GM19035 (cell line): ENCODE results near the gene MT1X.
"Not testable (repeated sequence)": the region's sequence is repeated elsewhere in the genome, so short reads cannot be mapped to it uniquely, and the experiment has no call there.

Source experiments
- ATAC-seq: cut with Tn5 transposase; IDR thresholded peaks from one replicate; pipeline ENCODE4 v1.9.1; 2021; ENCODE audit not compliant: unreplicated experiment

The MT1X gene

DNA sequence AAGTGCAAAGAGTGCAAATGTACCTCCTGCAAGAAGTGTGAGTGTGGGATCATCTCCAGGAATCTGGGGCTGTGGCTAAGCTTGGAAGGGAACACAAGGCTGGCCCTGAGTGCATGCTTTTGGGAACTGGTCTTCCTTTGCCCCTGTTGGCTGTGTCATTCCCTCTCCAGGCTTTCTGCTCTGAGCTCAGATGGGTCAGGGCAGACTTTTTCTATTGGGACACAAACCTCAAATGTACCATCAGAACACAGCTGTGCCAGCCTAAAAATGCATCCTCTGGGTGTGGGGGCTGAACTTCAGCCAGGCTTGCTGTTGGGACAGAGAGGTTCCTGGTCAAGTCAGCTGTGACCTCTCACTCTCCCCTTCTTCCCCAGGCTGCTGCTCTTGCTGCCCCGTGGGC is 29.7 kb upstream of the MT1X start:
- ATAC-seq: no peak

DNA sequence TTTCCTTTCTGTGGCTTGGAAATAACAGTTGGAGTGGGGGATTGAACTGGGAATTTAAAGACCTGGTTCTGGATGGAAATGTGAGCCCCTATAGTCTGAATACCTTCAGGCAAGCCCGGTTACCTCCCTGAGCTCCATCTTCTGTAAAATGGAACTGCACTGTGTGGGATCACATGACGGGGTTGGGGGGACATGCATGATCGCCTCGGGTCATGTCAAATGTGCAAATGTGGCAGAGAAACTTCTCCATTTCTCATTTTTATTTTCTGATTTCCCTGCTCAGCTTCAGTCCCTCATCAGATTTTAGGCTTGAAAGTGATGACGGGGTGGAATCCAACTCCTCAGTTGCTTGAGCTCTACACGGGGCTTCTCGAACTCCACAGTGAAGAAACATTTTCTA is 29.1 kb upstream of the MT1X start:
- ATAC-seq: no peak

GRCh38 chr16:56657555-56658326 is 24.5 kb upstream of the MT1X start, which contains the start of gene MT1F:
TSS of gene MT1F (plus strand) at chr16:56657959. CDS start at chr16:56658059, 100 bp downstream.
- ATAC-seq: no peak

DNA sequence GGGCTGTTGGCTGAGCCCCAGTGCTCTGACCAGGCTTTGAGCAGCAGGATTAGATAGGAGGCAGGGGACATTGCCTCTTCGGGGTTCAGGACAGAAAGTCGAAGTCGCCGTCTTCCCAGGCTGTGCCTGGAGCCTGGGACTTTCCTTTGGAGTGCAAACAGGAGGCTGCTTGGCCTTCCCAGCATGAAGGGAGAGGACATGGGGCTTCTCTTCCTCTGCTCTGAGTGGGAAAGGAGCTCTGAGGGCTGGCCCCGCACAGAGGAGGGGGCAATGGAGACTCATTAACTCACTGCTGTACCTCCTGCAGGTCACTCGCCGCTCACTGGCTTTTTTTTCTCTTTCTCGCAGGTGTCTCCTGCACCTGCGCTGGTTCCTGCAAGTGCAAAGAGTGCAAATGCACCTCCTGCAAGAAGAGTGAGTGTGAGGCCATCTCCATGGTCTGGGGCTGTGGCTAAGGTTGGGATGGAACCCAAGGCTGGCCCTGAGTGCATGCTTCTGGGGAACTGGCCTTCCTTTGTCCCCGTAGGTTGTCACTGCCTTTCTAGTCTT is 23.9 kb upstream of the MT1X start:
- ATAC-seq: no peak

DNA sequence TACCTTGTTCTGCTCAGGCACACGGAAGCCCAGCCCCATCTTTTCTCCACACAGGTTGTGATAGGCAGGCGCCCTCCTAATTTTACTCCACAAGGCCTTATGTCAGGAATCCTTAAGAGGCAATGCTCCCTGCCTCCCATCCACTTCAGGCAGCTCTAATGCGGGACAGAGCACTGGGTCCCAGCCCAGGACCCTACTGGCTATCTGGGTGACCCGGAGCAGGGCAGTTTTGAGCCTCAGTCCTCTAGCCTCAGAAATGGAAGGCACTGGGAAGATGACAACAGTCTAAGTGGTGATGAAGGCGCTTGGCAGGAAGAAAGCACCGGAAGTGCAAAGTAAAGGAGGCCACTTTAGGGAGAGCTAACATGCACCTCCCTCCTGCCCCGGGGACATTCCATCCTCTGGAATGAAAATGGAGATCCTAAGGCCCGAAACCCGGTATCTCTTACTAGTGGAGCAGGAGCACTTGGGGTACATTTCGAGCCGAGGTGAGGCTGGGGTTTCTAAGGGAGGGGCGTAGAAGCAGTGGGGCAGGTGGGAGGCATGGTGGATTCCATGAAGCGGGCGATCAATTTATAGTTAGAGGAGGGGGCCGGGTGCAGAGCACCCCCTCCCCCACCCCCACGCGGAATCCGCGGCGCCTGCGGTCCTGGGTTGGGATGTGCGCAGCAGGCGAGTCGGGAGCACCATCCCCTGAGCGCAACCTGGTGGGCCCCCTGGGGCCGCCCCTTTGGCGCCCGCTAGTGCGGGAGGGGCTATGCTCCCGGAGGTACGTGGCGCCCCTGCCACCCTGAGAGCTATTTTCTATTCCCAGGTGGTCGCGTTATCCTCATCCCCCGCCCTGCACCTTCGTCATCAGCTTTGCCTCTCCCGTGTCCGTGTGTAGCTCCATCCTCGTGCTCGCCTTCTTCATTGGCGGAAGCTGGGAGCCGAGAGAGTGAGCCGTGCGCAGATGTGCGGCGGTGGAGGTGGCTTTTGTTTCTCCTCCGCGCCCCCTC is 19.6 kb upstream of the MT1X start:
- ATAC-seq: no peak

- no peak for ATAC-seq
Measured at GRCh38 chr16:56664506-56664905, 17.8 kb upstream of the MT1X start.

DNA sequence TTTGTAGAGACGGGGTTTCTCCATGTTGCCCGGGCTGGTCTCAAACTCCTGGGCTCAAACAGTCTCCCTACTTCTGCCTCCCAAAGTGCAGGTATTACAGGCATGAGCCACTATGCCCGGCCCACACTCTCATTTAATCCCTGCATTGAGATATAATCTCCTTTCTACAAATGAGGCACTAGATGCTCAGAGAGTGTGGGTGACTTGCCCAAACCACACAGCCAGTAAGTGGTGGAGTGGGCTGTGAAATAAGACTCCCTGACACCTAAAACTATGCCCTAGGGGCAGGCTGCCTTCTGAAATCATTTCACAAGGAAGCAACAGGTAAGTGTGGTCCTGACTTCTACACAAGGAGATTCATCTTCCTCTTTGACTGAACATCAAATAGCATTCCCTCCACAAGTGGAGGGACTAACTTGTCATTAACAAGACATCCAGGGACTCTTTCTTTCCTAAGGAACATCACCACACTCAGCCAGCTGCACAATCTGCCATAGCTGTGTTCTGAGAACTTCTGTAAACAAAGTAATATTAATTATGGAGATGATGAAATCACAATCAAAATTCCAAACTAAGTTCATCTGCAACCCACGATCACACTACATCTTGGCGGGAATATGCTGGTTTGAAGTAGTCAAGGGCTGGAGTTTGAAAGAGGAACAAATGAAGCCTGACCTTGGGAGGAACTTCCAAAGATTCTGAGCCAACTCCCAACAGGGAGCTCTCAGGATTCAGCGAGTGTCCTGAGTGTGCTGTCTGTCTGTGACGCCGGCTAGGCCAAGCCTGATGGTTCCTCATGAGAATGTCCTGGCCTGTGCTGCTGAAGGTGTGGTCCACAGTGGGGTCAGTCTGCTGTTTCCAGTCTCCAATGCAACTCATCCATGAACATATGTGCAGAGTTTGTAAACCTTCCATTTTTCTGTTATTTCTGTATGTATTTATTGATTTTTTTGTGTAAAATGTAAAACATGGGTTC is 16.7 kb upstream of the MT1X start:
- ATAC-seq: not testable (repeated sequence)

- ATAC-seq: no peak
Measured at GRCh38 chr16:56667581-56668571, 14.4 kb upstream of the MT1X start, which contains the start of gene MT1G. TSS of gene MT1G (minus strand) at chr16:56668065. CDS start at chr16:56667993, 72 bp downstream.

- no peak for ATAC-seq
Measured at GRCh38 chr16:56669005-56669839, 13.0 kb upstream of the MT1X start, which contains the start of gene MT1H. TSS of gene MT1H (plus strand) at chr16:56669814. CDS start at chr16:56669885, 71 bp downstream.

GRCh38 chr16:56669840-56670619 is 12.2 kb upstream of the MT1X start:
- ATAC-seq: no peak

GRCh38 chr16:56670620-56670934 is 11.7 kb upstream of the MT1X start:
- ATAC-seq: no peak

- not testable (repeated sequence) for ATAC-seq
Measured at GRCh38 chr16:56671691-56672090, 10.6 kb upstream of the MT1X start.

GRCh38 chr16:56672171-56672570 is 10.1 kb upstream of the MT1X start:
- ATAC-seq: not testable (repeated sequence)

GRCh38 chr16:56672761-56673536 is 9.3 kb upstream of the MT1X start:
- no peak for ATAC-seq

DNA sequence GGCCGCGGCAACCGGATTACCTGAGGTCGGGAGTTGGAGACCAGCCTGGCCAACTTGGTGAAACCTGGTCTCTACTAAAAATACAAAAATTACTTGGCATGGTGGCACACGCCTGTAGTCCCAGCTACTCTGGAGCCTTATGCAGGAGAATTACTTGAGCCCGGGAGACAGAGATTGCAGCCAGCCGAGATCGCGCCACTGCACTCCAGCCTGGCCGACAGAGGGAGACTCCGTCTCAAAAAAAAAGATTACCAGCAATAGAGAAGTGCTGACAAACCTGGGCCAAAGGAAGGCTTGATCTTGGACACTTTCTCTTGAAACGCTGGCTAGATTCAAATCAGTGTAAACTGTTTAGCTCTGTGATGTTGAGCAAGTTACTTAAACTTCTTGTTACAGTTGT is 8.3 kb upstream of the MT1X start:
- ATAC-seq: no peak

DNA sequence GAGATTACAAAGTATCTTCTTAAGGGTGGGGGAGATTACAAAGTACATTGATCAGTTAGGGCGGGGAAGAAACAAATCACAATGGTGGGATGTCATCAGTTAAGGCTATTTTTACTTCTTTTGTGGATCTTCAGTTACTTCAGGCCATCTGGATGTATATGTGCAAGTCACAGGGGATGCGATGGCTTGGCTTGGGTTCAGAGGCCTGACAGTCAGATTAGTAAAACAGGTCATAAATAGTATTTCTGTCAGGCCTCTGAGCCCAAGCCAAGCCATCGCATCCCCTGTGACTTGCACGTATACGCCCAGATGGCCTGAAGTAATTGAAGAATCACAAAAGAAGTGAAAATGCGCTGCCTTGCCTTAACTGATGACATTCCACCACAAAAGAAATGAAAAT is 7.7 kb upstream of the MT1X start:
- not testable (repeated sequence) for ATAC-seq
